GM18858 (cell line): Measurements from ENCODE around the gene ISM1.

ENCODE experiments used
- ATAC-seq: cut with Tn5 transposase; IDR thresholded peaks from one replicate; pipeline ENCODE4 v1.9.1; 2021; ENCODE audit not compliant: unreplicated experiment

Gene ISM1

DNA sequence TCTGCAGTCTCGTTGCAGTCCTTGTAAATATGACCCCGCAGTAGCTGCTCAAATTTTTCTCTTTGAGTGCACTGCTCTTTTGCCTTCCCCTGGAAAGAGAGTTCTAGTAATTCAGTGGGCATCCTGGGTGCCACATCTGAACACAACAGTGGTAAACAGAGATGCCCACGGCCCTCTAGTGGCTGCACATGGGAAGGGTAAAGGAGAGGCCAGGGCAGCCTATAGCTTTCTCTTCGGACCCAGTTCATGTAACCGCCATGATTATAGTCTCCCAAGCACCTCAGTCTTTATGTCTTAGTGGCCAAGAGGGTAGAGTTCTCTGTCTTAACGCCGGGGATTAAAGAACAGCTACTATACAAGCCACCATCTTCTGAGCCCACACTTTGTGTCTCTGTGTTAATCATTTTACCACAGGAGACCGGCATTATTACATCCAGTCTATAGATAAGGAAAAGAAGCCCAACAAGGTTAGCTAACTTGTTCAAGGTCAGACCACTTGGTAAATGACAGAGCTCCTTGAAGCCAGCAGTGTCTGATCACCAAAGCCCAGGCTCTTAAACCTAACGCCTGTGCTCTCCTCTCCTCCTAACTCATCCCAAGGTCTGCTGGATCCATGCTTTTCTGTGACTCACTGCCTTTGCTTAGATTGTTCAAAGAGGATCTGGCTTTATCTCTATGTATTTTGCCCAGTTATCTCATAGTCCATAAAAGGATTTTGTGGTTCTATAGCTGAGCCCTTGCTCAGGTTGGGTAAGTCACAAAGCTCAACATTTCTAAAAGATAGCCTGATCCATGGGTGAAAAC is 81.8 kb downstream of the ISM1 start:
- ATAC-seq: peak; percentile 69

DNA sequence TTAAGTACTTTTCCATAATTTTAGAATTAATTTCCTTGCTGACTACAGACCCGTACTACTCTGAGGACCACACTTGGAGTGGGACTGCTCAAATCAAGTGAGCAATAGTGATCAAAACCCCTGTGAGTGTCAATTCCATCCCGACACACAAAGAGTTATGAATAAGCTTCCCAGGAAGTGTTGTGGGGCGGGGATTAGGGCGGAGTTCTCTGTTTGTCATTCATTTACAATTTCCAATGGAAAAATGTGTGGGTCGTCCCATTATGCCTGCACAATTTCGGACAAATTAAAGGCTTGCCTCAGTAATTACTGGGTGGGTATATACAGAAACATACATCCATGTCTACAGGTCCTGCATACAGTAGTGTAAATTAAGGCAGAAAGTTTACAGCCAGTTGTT is 84.2 kb downstream of the ISM1 start:
- ATAC-seq: no peak

GRCh38 chr20:13307562-13308163 is 86.6 kb downstream of the ISM1 start:
- no peak for ATAC-seq

- ATAC-seq: no peak
Measured at GRCh38 chr20:13312300-13312699, 91.2 kb downstream of the ISM1 start.

DNA sequence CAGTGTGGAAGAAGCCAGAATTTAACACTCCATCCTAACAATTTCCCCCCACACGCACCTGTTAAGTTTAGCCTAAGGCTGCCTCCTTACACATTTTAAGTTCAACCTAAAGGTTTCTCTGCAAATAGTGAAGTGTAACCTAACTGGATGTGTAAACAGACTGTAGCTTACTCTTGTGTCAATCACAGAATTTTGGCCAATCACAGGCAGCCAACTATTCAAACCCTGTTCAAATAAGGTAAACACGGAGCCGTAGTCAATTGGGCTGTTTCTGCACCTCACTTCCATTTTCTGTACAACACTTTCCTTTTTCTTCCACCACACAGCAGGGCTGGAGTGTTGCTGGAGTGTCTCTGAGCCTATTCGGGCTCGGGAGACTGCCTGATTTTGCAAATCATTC is 92.1 kb downstream of the ISM1 start:
- ATAC-seq: no peak

GRCh38 chr20:13317439-13317838 is 96.4 kb downstream of the ISM1 start:
- ATAC-seq: no peak

DNA sequence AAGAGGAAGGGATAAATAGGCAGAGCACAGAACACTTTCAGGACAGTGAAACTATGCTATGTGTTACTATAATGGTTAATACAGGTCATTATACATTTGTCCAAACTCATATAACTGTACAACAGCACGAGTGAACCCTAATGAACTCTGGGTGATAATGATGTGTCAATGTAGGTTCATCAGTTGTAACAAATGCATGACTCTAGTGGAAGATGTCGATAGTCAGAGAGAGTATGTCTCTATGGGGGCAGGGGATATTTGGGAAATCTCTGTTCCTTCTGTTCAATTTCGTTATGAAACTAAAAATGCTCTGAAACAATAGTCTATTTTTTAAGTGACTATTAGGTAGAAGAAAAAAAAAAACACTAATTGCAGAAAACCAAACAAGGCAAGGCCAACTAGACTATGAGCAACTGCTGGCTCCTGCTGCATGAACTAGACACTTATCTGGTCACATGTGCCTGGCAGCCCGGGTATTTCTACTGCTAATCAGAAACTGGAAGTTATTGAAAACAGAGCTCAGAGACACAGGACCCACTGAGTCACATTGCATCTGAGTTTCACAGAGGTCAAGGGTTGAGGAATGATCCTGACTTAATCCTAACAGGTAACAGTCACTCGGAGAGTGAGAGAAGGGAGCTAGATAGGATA is 97.9 kb downstream of the ISM1 start:
- no peak for ATAC-seq

DNA sequence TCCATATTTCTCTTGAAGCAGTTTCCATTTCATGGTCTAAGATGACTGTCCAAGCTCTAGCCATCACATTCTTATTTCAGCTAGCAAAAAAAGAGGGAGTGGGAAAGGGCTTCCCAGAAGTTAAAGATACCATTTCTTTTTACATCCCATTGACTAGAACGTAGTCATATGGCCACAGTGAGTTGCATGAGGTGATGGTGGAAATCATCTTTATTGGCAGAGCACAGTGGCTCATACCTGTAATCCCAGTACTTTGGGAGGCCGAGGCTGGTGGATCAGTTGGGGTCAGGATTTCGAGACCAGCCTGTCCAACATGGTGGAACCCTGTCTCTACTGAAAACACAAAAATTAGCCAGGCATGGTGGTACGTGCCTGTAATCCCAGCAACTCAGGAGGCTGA is 99.6 kb downstream of the ISM1 start:
- no peak for ATAC-seq

DNA sequence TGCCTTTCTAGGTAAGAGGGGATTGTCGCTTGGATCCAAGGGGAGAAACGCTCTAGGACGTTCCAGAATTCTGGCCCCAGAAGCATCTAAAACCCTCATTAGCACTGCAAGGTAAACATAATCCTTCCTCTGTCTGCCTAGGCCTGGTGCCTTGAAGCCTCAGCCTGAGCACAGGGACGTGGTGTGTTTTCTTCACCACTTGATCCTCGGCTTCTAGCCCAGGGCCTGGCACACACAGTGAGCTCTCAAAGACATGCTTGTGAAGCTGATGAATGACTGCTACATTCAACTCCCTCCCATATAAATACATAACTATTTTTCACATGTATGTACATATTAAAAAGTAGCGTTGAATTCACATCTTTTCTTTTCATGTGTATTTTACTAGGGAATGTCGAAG is 100.3 kb downstream of the ISM1 start:
- ATAC-seq: no peak

- no peak for ATAC-seq
Measured at GRCh38 chr20:13322198-13322597, 101.1 kb downstream of the ISM1 start.

GRCh38 chr20:13322621-13323020 is 101.5 kb downstream of the ISM1 start:
- ATAC-seq: no peak

DNA sequence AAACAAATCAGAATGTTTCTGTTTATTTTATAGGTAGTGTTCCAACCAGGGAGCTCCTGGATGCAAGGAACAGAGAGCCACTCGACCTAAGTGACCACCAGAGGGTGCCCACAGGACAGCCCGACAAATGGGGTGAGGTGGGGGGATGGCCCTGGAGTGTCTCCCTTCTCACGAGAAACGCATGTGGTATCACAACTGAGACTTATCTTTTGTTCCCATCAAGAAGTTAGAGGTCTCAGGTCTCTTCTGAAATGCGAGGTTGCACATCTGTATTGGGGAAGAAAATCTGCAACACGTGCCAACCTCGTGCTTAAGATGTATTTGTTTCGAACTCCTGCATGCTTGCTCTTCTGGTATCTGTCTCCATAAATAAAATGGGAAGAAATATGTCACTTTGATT is 104.0 kb downstream of the ISM1 start:
- no peak for ATAC-seq

GRCh38 chr20:13325796-13326340 is 104.8 kb downstream of the ISM1 start:
- ATAC-seq: no peak

DNA sequence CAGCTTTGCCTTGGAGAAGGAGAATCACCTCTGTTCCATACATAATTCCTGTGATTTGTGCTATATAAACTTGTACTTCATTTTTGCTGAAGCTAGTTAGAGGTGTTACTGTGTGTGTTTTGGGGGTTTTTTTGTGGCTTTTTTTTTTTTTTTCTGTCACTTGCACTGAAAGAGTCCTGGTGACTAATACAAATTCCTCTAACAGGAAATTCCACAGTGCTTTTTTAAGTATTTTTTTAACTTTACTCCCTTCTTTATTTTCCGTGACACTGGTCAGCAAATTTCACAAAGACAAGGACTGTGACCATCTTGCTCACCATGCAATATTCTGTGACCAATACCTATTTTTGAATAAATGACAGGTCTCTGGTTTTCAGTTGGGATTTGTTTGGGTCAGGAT is 110.5 kb downstream of the ISM1 start:
- ATAC-seq: no peak

DNA sequence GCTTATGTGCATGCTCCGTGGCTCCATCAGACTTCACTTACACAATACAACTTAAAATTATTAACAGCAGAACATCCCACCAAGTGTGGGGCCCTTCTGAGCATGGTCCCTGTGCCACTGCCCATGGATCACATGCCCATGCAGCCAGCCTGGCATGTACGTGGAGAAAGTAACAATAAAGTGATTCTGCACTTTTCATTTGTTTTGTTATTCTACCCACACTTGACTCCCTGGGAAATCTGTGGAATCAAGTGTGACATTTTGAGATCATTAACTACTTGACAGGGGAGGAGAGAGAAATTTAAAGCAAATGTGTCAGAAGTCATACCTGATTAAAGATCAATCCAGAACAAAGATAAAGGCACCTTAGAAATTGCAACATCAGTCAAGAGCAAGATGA is 112.0 kb downstream of the ISM1 start:
- no peak for ATAC-seq

DNA sequence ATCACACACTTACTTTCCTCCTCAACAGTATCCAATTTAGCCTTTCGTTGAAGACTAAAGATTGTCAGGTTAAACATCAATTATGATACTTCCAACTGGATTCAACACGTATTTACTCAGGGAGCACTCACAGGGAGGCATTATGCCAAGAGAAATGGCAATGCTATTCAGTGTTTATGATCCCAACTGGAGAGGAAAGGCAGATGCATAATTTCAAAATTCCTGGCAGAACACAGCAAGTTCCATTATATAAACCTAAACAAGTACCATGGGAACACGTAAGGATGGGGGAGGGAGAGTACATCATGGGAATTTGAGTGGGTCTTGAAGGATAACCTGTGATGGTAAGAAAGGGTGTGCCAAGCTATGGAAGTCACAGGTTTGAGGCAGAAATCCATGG is 112.7 kb downstream of the ISM1 start:
- ATAC-seq: no peak

DNA sequence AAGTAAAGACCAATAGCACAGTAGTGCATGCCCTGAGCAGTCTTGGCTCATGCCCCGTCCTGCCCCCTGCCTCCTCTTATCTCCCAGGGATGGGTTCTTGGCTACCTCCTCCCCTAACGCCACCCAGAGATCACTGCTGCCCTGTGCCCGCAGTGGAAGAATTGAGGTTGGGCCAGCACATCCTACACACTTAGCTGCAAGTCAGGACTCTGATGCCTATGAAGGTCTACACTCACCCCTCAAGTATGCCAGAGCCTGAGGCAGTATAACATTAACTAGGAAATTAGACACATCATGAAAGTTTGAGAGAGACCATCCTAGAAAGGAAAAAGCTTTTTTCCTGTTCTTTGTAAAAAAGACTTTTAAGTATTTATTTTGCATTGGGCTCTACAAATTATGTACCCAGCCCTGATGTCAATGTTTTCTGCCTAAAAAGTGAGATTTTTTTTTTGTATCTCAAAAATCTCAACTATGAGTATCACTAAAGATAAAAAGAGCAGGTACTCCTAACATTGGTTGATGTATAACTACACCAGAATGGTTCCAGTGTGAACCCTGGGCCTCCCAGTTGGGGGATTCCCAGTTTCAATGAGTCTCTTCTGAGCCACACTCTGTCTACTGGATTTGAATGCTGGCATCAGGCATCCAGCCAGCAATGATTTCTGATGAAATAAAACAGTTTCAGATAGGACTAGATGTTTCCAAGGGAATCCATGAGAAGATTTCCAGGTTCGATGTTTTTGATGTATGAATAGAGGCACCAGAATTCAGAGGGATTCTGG is 115.4 kb downstream of the ISM1 start:
- peak; percentile 67 for ATAC-seq

DNA sequence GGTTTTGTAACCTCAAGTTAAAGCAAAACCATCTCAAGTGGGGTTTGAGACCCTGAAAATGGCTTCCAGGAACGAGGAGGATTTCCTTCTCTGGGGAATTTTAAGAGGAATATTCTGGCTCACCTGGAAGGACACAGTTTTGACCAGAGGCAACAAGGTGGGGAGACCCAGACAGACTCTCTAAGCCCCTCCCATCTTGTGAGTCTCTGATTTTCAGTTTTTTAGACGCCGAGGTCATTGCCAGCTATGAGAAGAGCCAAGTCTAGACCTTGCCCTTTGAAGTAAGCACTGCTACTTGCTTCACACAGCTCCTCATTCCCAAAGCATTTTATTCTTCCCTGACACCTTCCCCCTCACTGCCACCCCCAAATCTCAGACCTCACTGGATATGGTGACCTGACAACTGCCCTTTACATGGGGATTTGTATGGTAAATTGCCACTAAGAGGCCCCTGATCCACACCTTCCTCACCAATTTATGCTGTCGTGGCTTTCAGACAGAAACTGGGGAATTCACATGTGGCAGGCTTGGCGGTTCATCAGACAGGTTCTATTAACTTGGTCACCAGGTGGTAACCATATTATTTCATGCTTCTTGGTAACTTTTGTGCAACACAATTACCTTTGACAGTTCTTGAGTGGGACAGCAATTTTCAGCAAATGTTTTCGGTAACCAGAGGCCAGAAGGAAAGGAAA is 116.2 kb downstream of the ISM1 start:
- no peak for ATAC-seq

DNA sequence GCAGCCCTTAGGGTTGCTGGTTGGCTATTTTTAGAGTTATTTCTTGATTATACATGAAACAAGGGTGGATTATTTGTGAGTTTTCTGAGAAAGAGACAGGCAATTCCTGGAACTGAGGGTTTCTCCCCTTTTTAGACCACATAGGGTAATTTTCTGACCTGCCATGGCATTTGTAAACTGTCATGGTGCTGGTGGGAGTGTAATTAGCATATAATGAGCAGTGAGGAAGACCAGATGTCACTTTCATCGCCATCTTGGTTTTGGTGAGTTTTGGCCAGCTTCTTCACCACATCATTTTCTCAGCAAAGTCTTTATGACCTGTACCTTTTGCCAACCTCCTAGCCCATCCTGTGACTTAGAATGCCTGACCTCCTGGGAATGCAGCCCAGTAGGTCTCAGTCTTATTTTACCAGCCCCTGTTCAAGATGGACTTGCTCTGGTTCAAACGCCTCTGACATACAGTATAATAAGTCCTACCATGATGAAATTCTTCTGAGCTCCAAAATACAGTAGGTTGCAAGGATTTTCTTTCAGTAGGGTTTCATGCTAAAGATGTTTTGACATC is 117.1 kb downstream of the ISM1 start:
- no peak for ATAC-seq

DNA sequence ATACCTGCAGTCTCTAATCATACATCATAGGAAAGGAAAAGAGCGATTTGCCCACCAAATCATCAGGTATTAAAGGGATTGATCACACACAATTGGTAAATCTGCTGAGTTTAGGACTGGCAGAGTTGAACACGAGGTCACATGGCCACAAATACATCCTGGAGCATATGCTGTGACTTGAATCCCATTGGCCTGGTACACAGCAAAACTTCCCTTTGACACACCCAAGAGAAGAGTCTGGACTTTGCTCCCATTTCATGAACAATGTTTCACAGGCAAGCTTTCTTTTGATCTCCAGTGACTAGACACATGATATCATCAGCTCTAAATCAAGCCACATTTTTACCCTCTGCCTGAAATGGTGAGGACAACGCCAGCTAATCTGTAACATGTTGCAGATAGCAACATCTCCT is 117.9 kb downstream of the ISM1 start:
- ATAC-seq: no peak
